HCT116 (cell line): ENCODE measurements around the gene HS6ST3. TPM values are rescaled to one million over a fixed set of nuclear protein-coding genes. Genes with fewer than 3 reads are reported as not detected.

ENCODE experiments used
- ATAC-seq: fragments of 200-7000 bp; cut with Tn5 transposase; 2 replicates; pipeline ENCODE4 v1.9.1; 2020; ENCODE audit warnings: mild to moderate bottlenecking, moderate library complexity
- BruUV-seq: library from RNA; stranded (reverse); fragments of 400-500 nt; replicated peaks from 2 replicates; lab custom pipeline; 2021; lab: Mats Ljungman, UMichigan
- CTCF ChIA-PET: fragments of 300-600 bp; sonication (Branson Sonifier 250); formaldehyde crosslinking; loops from one replicate; lab custom pipeline; 2021; ENCODE audit warnings: antibody characterized with exemption; lab: Charles Lee
- POLR2A ChIA-PET: fragments of 300-600, 350-600 bp; sonication (Branson Sonifier 250); formaldehyde crosslinking; loops from one replicate; lab custom pipeline; 2021; ENCODE audit warnings: antibody characterized with exemption; lab: Charles Lee
- RAD21 ChIA-PET, 2 experiments: fragments of 300-600 bp; sonication (Branson Sonifier 250); formaldehyde crosslinking; loops; one replicate each; lab custom pipeline; 2023; ENCODE audit warnings: low total read pairs in 2 of 2; ENCODE audit not compliant: uncharacterized antibody in 2 of 2, unreplicated experiment in 2 of 2, low non-redundant PET in 1 of 2; lab: Charles Lee
- DNase-seq: peaks from one replicate; pipeline ENCODE4 v3.0.0-alpha.2; 2010; ENCODE audit warnings: low read depth, low spot score
- H2AFZ ChIP-seq: fragments of 200-600 bp; shearing (Covaris generic), sonication (generic); 2 replicates; pipeline ENCODE4 v1.6.1; 2017; ENCODE audit warnings: low read depth, mixed run types, mixed read lengths, antibody characterized with exemption, low read length; ENCODE audit not compliant: poor library complexity, severe bottlenecking
- H3K27ac ChIP-seq: 2 replicates; pipeline ENCODE4 v1.5.1; 2012; ENCODE audit warnings: low read depth, low read length
- H3K27me3 ChIP-seq: fragments of 200-600 bp; sonication (generic); 2 replicates; pipeline ENCODE4 v1.6.1; 2016; ENCODE audit warnings: mixed run types, low read length, mixed read lengths; ENCODE audit not compliant: insufficient read depth
- H3K36me3 ChIP-seq, 2 experiments: fragments of 200-500 bp in 1 of 2; fragments of 200-600 bp in 1 of 2; sonication (Bioruptor generic) in 1 of 2; sonication (generic) in 1 of 2; 2 replicates each; pipeline versions ENCODE4 v1.5.1 to v1.6.1; 2014 to 2016; ENCODE audit warnings: low read length in 2 of 2, inconsistent platforms in 1 of 2, mixed read lengths in 1 of 2, mixed run types in 1 of 2; ENCODE audit not compliant: insufficient read depth in 2 of 2, control insufficient read depth in 1 of 2
- H3K4me1 ChIP-seq, 2 experiments: fragments of 200-600 bp in 1 of 2; sonication (generic) in 1 of 2; 2 replicates each; pipeline versions ENCODE4 v1.5.1 to v1.6.1; 2012 to 2017; ENCODE audit warnings: low read length in 2 of 2, inconsistent platforms in 1 of 2, mild to moderate bottlenecking in 1 of 2, mixed read lengths in 1 of 2, mixed run types in 1 of 2, moderate library complexity in 1 of 2; ENCODE audit not compliant: insufficient read depth in 2 of 2, control insufficient read depth in 1 of 2
- H3K4me2 ChIP-seq: fragments of 200-600 bp; sonication (generic); 2 replicates; pipeline ENCODE4 v1.6.1; 2017; ENCODE audit warnings: mixed run types, low read length, mixed read lengths
- H3K4me3 ChIP-seq, 2 experiments: fragments of 200-600 bp in 1 of 2; sonication (generic) in 1 of 2; replicated peaks in 1 of 2; 2 replicates each; pipeline ENCODE4 v1.5.1; 2011 to 2016; ENCODE audit warnings: low read length in 2 of 2, control low read depth in 1 of 2, low read depth in 1 of 2, mild to moderate bottlenecking in 1 of 2, mixed read lengths in 1 of 2, mixed run types in 1 of 2
- H3K79me2 ChIP-seq: fragments of 200-600 bp; sonication (generic); 2 replicates; pipeline ENCODE4 v1.6.1; 2017; ENCODE audit warnings: mild to moderate bottlenecking, mixed run types, low read length, moderate library complexity, mixed read lengths; ENCODE audit not compliant: insufficient read depth
- H3K9ac ChIP-seq: fragments of 200-600 bp; sonication (generic); 2 replicates; pipeline ENCODE4 v1.6.1; 2016; ENCODE audit warnings: low read length, mixed read lengths
- H3K9me2 ChIP-seq: fragments of 200-600 bp; sonication (generic), shearing (Covaris generic); 2 replicates; pipeline ENCODE4 v1.6.1; 2017; ENCODE audit warnings: mixed run types, mild to moderate bottlenecking, moderate library complexity; ENCODE audit not compliant: insufficient read depth
- H3K9me3 ChIP-seq, 2 experiments: fragments of 200-500 bp in 1 of 2; fragments of 200-600 bp in 1 of 2; sonication (Bioruptor generic) in 1 of 2; sonication (generic) in 1 of 2; 2 replicates each; pipeline ENCODE4 v1.6.1; 2014 to 2017; ENCODE audit warnings: low read length in 2 of 2, mixed read lengths in 2 of 2, inconsistent platforms in 1 of 2, low read depth in 1 of 2, mild to moderate bottlenecking in 1 of 2, mixed run types in 1 of 2, moderate library complexity in 1 of 2; ENCODE audit not compliant: control insufficient read depth in 1 of 2, insufficient read depth in 1 of 2
- H4K20me1 ChIP-seq: fragments of 200-600 bp; sonication (generic), shearing (Covaris generic); 2 replicates; pipeline ENCODE4 v1.6.1; 2017; ENCODE audit warnings: mixed run types, mild to moderate bottlenecking, moderate library complexity; ENCODE audit not compliant: insufficient read depth
- EGR1 ChIP-seq: IDR thresholded peaks from 2 replicates; pipeline ENCODE4 v1.6.1; 2012; ENCODE audit warnings: low read depth
- ELF1 ChIP-seq: IDR thresholded peaks from 2 replicates; pipeline ENCODE4 v1.6.1; 2012; ENCODE audit warnings: low read depth, borderline replicate concordance
- EZH2phosphoT487 ChIP-seq: fragments of 200-600 bp; IDR thresholded peaks from 2 replicates; pipeline ENCODE4 v1.6.1; 2018; ENCODE audit warnings: antibody characterized with exemption, borderline replicate concordance
- FOSL1 ChIP-seq: IDR thresholded peaks from 2 replicates; pipeline ENCODE4 v1.6.1; 2012; ENCODE audit warnings: low read depth
- POLR2AphosphoS5 ChIP-seq: IDR thresholded peaks from 2 replicates; pipeline ENCODE4 v1.6.1; 2011; ENCODE audit warnings: mild to moderate bottlenecking, low read depth, low read length, moderate library complexity
- SP1 ChIP-seq: IDR thresholded peaks from 2 replicates; pipeline ENCODE4 v1.6.1; 2012; ENCODE audit warnings: low read depth
- SRF ChIP-seq: IDR thresholded peaks from 2 replicates; pipeline ENCODE4 v1.6.1; 2012; ENCODE audit warnings: low read depth
- ZFX ChIP-seq: fragments of 450-650 bp; IDR thresholded peaks from 2 replicates; pipeline ENCODE4 v1.6.1; 2017
- ZNF274 ChIP-seq: fragments of 200-500 bp; sonication (Bioruptor generic); IDR thresholded peaks from 2 replicates; pipeline ENCODE4 v1.6.1; 2014; ENCODE audit warnings: mild to moderate bottlenecking, low read depth, low read length, inconsistent platforms
- intact Hi-C: fragments of 100-400 bp; cut with micrococcal nuclease; formaldehyde crosslinking; loops from 2 replicates; pipeline ENCODE4 v1.10.0; 2022
- total RNA-seq: library from RNA; stranded (reverse); gene quantifications from one replicate; pipeline ENCODE4 v1.2.1, GENCODE V29; 2021; ENCODE audit not compliant: unreplicated experiment
- TF ChIP-seq, protein P1 (sequence below): IDR thresholded peaks from 2 replicates; pipeline ENCODE4 v1.6.1; 2012
- TF ChIP-seq, protein P2 (sequence below), 3 experiments: fragments of 200-600 bp in 1 of 3; sonication (generic) in 1 of 3; IDR thresholded peaks in 2 of 3; conservative IDR thresholded peaks in 1 of 3; 2 replicates each; pipeline ENCODE4 v1.5.1; 2012 to 2017; ENCODE audit warnings: low read depth in 2 of 3, low read length in 2 of 3, antibody characterized with exemption in 1 of 3, borderline replicate concordance in 1 of 3, control low read depth in 1 of 3, mild to moderate bottlenecking in 1 of 3, mixed read lengths in 1 of 3, mixed run types in 1 of 3, moderate library complexity in 1 of 3; ENCODE audit not compliant: insufficient read depth in 1 of 3

HS6ST3 gene
- total RNA-seq, 1 experiment from 2014 or later = 0.10 TPM

DNA sequence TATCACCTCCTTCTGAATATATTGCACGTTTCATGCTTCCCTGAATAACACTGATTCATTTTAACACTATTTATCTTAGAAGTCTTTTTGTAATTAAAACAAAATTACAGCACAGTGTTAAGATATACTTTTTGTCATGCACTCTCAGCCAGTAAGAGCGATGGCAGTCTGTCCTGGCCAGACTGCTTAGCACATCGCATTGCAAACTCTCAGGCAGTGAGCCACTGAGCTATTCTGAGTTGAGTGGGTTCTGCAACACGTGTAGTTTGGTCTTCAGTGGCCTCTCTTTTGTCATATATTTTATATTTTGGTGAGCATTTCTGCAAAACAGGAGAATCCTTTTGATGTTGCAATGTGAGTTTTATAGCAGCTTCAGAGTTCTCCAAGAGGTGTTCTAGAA is 332.1 kb downstream of the HS6ST3 start:
- Histone ChIP-seq H3K9me2 (no peaks in the 10 kb centered on the region), H3K4me2 (no peak overlapping the region), H3K4me1 (no peaks in the 10 kb centered on the region), H2AFZ (no peak overlapping the region), H3K79me2 (no peaks in the 10 kb centered on the region), H3K9me3 (no peaks in the 10 kb centered on the region), H3K27me3 (0 out of 2 replicates have a peak, but pooled peaks cover 11% of the 10 kb centered on the region)
- ATAC-seq = no peak
- CTCF ChIA-PET = no interaction called here
- intact Hi-C loops = no loop called here
- no TSS peak for BruUV-seq
- POLR2A ChIA-PET = no interaction called here
- TF ChIP-seq EZH2phosphoT487 (no peak), ELF1 (no peak), ZNF274 (no peak), FOSL1 (no peak), POLR2AphosphoS5 (no peak), ZFX (no peak), SP1 (no peak), SRF (no peak), EGR1 (no peak)
- TF ChIP-seq, protein P1, sequence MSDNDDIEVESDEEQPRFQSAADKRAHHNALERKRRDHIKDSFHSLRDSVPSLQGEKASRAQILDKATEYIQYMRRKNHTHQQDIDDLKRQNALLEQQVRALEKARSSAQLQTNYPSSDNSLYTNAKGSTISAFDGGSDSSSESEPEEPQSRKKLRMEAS = no peak
- TF ChIP-seq, protein P2, sequence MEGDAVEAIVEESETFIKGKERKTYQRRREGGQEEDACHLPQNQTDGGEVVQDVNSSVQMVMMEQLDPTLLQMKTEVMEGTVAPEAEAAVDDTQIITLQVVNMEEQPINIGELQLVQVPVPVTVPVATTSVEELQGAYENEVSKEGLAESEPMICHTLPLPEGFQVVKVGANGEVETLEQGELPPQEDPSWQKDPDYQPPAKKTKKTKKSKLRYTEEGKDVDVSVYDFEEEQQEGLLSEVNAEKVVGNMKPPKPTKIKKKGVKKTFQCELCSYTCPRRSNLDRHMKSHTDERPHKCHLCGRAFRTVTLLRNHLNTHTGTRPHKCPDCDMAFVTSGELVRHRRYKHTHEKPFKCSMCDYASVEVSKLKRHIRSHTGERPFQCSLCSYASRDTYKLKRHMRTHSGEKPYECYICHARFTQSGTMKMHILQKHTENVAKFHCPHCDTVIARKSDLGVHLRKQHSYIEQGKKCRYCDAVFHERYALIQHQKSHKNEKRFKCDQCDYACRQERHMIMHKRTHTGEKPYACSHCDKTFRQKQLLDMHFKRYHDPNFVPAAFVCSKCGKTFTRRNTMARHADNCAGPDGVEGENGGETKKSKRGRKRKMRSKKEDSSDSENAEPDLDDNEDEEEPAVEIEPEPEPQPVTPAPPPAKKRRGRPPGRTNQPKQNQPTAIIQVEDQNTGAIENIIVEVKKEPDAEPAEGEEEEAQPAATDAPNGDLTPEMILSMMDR (IDR thresholded peaks at IDR 0.05 in 2 of 3, conservative IDR thresholded peaks at IDR 0.05 in 1 of 3; ENCODE audit: borderline replicate concordance in 1 of 3, insufficient read depth in 1 of 3, low read depth in 2 of 3, low read length in 2 of 3) = no peak
- TF ChIP-seq, all 23 proteins: peak for 0
- H3K36me3 ChIP-seq = no peaks in the 10 kb centered on the region
- no peak for DNase-seq
- no peak overlapping the region for H3K4me3 ChIP-seq
- H3K9ac ChIP-seq = no peak overlapping the region
- H4K20me1 ChIP-seq = no peaks in the 10 kb centered on the region
- RAD21 ChIA-PET = no interaction called here
- H3K27ac ChIP-seq = no peak overlapping the region
